ENCODE results near the gene EIF3A.
A peak's percentile ranks its signal among the peaks of the same experiment; 100 is the strongest.
"Not testable (repeated sequence)": the region's sequence is repeated elsewhere in the genome, so short reads cannot be mapped to it uniquely, and the experiment has no call there.

The EIF3A gene

GRCh38 chr10:119098576-119098975 is 18.0 kb upstream of the EIF3A start:
- Histone ChIP-seq H3K4me3 (ENCODE audit: low read depth, low read length) (no peak overlapping the region), H3K9ac (ENCODE audit: low read depth, low read length) (no peak overlapping the region), H3K36me3 (ENCODE audit: control insufficient read depth, insufficient read depth, low read length) (no peaks in the 10 kb centered on the region), H3K27ac (ENCODE audit: low read depth, low read length) (no peak overlapping the region), H3K27me3 (ENCODE audit: control insufficient read depth, insufficient read depth, low read length) (no peaks in the 10 kb centered on the region), H3K4me1 (ENCODE audit: control insufficient read depth, insufficient read depth, low read length) (no peaks in the 10 kb centered on the region), H3K9me3 (ENCODE audit: control insufficient read depth, insufficient read depth, low read length) (no peaks in the 10 kb centered on the region)

- H3K4me3 ChIP-seq (ENCODE audit: low read depth, low read length); H3K9me3 ChIP-seq (ENCODE audit: control insufficient read depth, insufficient read depth, low read length); H3K9ac ChIP-seq (ENCODE audit: low read depth, low read length); H3K4me1 ChIP-seq (ENCODE audit: control insufficient read depth, insufficient read depth, low read length); H3K27ac ChIP-seq (ENCODE audit: low read depth, low read length); H3K27me3 ChIP-seq (ENCODE audit: control insufficient read depth, insufficient read depth, low read length); H3K36me3 ChIP-seq (ENCODE audit: control insufficient read depth, insufficient read depth, low read length): not testable (repeated sequence)
Measured at GRCh38 chr10:119096641-119097415, 16.2 kb upstream of the EIF3A start.

- no peaks in the 10 kb centered on the region for H3K9me3 ChIP-seq (ENCODE audit: control insufficient read depth, insufficient read depth, low read length)
- H3K4me3 ChIP-seq (ENCODE audit: low read depth, low read length): no peak overlapping the region
- H3K4me1 ChIP-seq (ENCODE audit: control insufficient read depth, insufficient read depth, low read length): no peaks in the 10 kb centered on the region
- H3K36me3 ChIP-seq (ENCODE audit: control insufficient read depth, insufficient read depth, low read length): no peaks in the 10 kb centered on the region
- H3K27me3 ChIP-seq (ENCODE audit: control insufficient read depth, insufficient read depth, low read length): no peaks in the 10 kb centered on the region
- H3K27ac ChIP-seq (ENCODE audit: low read depth, low read length): no peak overlapping the region
- H3K9ac ChIP-seq (ENCODE audit: low read depth, low read length): no peak overlapping the region
Measured at GRCh38 chr10:119095640-119096039, 15.0 kb upstream of the EIF3A start.

- Histone ChIP-seq H3K27ac (ENCODE audit: low read depth, low read length) (no peak overlapping the region), H3K9me3 (ENCODE audit: control insufficient read depth, insufficient read depth, low read length) (no peaks in the 10 kb centered on the region), H3K4me3 (ENCODE audit: low read depth, low read length) (no peak overlapping the region), H3K4me1 (ENCODE audit: control insufficient read depth, insufficient read depth, low read length) (no peaks in the 10 kb centered on the region), H3K9ac (ENCODE audit: low read depth, low read length) (no peak overlapping the region), H3K36me3 (ENCODE audit: control insufficient read depth, insufficient read depth, low read length) (no peaks in the 10 kb centered on the region), H3K27me3 (ENCODE audit: control insufficient read depth, insufficient read depth, low read length) (no peaks in the 10 kb centered on the region)
Measured at GRCh38 chr10:119090968-119091367, 10.4 kb upstream of the EIF3A start.

GRCh38 chr10:119090026-119090795 is 9.6 kb upstream of the EIF3A start:
- H3K27me3 ChIP-seq (ENCODE audit: control insufficient read depth, insufficient read depth, low read length): no peaks in the 10 kb centered on the region
- H3K27ac ChIP-seq (ENCODE audit: low read depth, low read length): no peak overlapping the region
- no peak overlapping the region for H3K9ac ChIP-seq (ENCODE audit: low read depth, low read length)
- no peaks in the 10 kb centered on the region for H3K4me1 ChIP-seq (ENCODE audit: control insufficient read depth, insufficient read depth, low read length)
- H3K36me3 ChIP-seq (ENCODE audit: control insufficient read depth, insufficient read depth, low read length): no peaks in the 10 kb centered on the region
- H3K9me3 ChIP-seq (ENCODE audit: control insufficient read depth, insufficient read depth, low read length): no peaks in the 10 kb centered on the region
- no peak overlapping the region for H3K4me3 ChIP-seq (ENCODE audit: low read depth, low read length)

- H3K4me3 ChIP-seq (ENCODE audit: low read depth, low read length): no peak overlapping the region
- no peak overlapping the region for H3K27ac ChIP-seq (ENCODE audit: low read depth, low read length)
- H3K36me3 ChIP-seq (ENCODE audit: control insufficient read depth, insufficient read depth, low read length): no peaks in the 10 kb centered on the region
- no peaks in the 10 kb centered on the region for H3K27me3 ChIP-seq (ENCODE audit: control insufficient read depth, insufficient read depth, low read length)
- no peaks in the 10 kb centered on the region for H3K9me3 ChIP-seq (ENCODE audit: control insufficient read depth, insufficient read depth, low read length)
- no peak overlapping the region for H3K9ac ChIP-seq (ENCODE audit: low read depth, low read length)
- H3K4me1 ChIP-seq (ENCODE audit: control insufficient read depth, insufficient read depth, low read length): no peaks in the 10 kb centered on the region
Measured at GRCh38 chr10:119087271-119087882, 6.8 kb upstream of the EIF3A start.

GRCh38 chr10:119084896-119085295 is 4.3 kb upstream of the EIF3A start:
- no peaks in the 10 kb centered on the region for H3K27me3 ChIP-seq (ENCODE audit: control insufficient read depth, insufficient read depth, low read length)
- H3K9me3 ChIP-seq (ENCODE audit: control insufficient read depth, insufficient read depth, low read length): no peaks in the 10 kb centered on the region
- H3K4me1 ChIP-seq (ENCODE audit: control insufficient read depth, insufficient read depth, low read length): no peaks in the 10 kb centered on the region
- no peak overlapping the region for H3K27ac ChIP-seq (ENCODE audit: low read depth, low read length)
- no peaks in the 10 kb centered on the region for H3K36me3 ChIP-seq (ENCODE audit: control insufficient read depth, insufficient read depth, low read length)
- H3K9ac ChIP-seq (ENCODE audit: low read depth, low read length): no peak overlapping the region
- no peak overlapping the region for H3K4me3 ChIP-seq (ENCODE audit: low read depth, low read length)

GRCh38 chr10:119079599-119080520 is 757 bp downstream of the EIF3A start:
- no peaks in the 10 kb centered on the region for H3K9me3 ChIP-seq (ENCODE audit: control insufficient read depth, insufficient read depth, low read length)
- H3K4me1 ChIP-seq (ENCODE audit: control insufficient read depth, insufficient read depth, low read length): 0 out of 2 replicates have a peak, but pooled peaks cover 3% of the 10 kb centered on the region
- H3K9ac ChIP-seq (ENCODE audit: low read depth, low read length): peak overlapping the region; percentile 99
- H3K27me3 ChIP-seq (ENCODE audit: control insufficient read depth, insufficient read depth, low read length): no peaks in the 10 kb centered on the region
- peak overlapping the region; percentile 99 for H3K4me3 ChIP-seq (ENCODE audit: low read depth, low read length)
- peaks cover 11% of the 10 kb centered on the region for H3K36me3 ChIP-seq (ENCODE audit: control insufficient read depth, insufficient read depth, low read length)
- peak overlapping the region; percentile 96 for H3K27ac ChIP-seq (ENCODE audit: low read depth, low read length)

GRCh38 chr10:119078422-119079179 is 2.0 kb downstream of the EIF3A start:
- Histone ChIP-seq H3K4me1 (ENCODE audit: control insufficient read depth, insufficient read depth, low read length) (0 out of 2 replicates have a peak, but pooled peaks cover 3% of the 10 kb centered on the region), H3K27ac (ENCODE audit: low read depth, low read length) (no peak overlapping the region), H3K27me3 (ENCODE audit: control insufficient read depth, insufficient read depth, low read length) (no peaks in the 10 kb centered on the region), H3K4me3 (ENCODE audit: low read depth, low read length) (peak overlapping the region; percentile 99), H3K9me3 (ENCODE audit: control insufficient read depth, insufficient read depth, low read length) (no peaks in the 10 kb centered on the region), H3K36me3 (ENCODE audit: control insufficient read depth, insufficient read depth, low read length) (peaks cover 15% of the 10 kb centered on the region), H3K9ac (ENCODE audit: low read depth, low read length) (peak overlapping the region; percentile 99; the same call in 1 of the 2 replicates)

- Histone ChIP-seq H3K4me3 (ENCODE audit: low read depth, low read length) (no peak overlapping the region), H3K4me1 (ENCODE audit: control insufficient read depth, insufficient read depth, low read length) (0 out of 2 replicates have a peak, but pooled peaks cover 2% of the 10 kb centered on the region), H3K9me3 (ENCODE audit: control insufficient read depth, insufficient read depth, low read length) (no peaks in the 10 kb centered on the region), H3K27me3 (ENCODE audit: control insufficient read depth, insufficient read depth, low read length) (no peaks in the 10 kb centered on the region), H3K36me3 (ENCODE audit: control insufficient read depth, insufficient read depth, low read length) (peaks cover 66% of the 10 kb centered on the region), H3K9ac (ENCODE audit: low read depth, low read length) (no peak overlapping the region), H3K27ac (ENCODE audit: low read depth, low read length) (no peak overlapping the region)
Measured at GRCh38 chr10:119073584-119073983, 7.0 kb downstream of the EIF3A start.
